Measurements from ENCODE around the gene CYP2D6.

Gene CYP2D6

GRCh38 chr22:42079319-42080251 is 51.0 kb downstream of the CYP2D6 start, which contains the start of gene SMDT1:
Gene SMDT1 (plus strand): TSS chr22:42079700. CDS start chr22:42079769, 69 bp downstream.
- peak; percentile 99 for DNase-seq

- DNase-seq = no peak
Observed at GRCh38 chr22:42078469-42079318, 51.9 kb downstream of the CYP2D6 start.

GRCh38 chr22:42077486-42078125 is 53.0 kb downstream of the CYP2D6 start:
- no peak for DNase-seq

GRCh38 chr22:42076764-42077485 is 53.7 kb downstream of the CYP2D6 start:
- no peak for DNase-seq
